GM18907 (cell line): ENCODE data around the gene SLX4IP.

ENCODE experiments used
- ATAC-seq: cut with Tn5 transposase; IDR thresholded peaks from one replicate; pipeline ENCODE4 v1.9.1; 2021; ENCODE audit warnings: mild to moderate bottlenecking, moderate library complexity; ENCODE audit not compliant: unreplicated experiment

SLX4IP gene

GRCh38 chr20:10547276-10548114, 112.4 kb downstream of the SLX4IP start:
- ATAC-seq: no peak

- no peak for ATAC-seq
Measured at GRCh38 chr20:10549511-10549910, 114.4 kb downstream of the SLX4IP start.

DNA sequence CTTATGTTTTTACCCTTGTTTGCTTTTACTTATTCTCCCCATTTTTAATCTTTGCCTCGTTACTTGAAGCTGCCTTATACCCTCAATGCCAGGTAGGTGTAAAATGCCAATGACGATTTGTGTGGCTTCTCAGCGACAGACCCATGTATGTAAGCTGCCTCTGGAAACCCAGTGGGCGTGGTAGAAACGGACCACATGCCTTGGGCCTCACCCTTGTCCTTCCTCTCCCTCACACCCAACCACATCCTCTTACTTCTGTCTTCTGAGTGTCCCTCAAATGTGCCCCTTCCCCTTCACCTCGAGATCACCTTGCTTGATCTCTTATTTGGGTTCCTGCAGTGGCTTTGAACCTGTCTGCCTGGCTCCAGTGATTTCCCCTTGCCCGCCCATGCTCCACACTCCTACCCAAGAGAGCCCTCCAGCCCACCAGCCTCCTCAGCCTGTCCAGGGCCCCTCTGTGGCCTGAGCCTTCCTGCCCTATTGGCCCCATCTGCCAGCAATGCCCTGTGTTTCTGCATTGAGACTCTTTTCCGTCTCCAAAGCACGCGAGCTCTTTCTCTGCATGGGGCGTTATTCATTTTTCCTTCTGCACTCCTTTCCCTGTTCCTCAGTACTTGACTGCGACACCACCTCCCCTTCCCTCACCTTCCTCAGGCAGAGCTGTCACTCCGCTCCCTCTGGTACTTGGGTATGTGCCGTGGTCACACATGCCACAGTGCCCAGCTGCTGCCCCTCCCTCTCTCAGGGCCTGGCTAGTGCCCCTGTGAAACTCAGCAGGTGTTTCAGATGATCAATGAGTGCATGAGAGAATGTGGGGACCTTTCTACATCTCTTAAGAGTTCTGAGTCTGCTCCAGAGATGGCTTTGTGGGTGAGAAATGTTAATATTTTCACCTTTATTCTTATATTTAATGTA, 115.4 kb downstream of the SLX4IP start:
- ATAC-seq: no peak

DNA sequence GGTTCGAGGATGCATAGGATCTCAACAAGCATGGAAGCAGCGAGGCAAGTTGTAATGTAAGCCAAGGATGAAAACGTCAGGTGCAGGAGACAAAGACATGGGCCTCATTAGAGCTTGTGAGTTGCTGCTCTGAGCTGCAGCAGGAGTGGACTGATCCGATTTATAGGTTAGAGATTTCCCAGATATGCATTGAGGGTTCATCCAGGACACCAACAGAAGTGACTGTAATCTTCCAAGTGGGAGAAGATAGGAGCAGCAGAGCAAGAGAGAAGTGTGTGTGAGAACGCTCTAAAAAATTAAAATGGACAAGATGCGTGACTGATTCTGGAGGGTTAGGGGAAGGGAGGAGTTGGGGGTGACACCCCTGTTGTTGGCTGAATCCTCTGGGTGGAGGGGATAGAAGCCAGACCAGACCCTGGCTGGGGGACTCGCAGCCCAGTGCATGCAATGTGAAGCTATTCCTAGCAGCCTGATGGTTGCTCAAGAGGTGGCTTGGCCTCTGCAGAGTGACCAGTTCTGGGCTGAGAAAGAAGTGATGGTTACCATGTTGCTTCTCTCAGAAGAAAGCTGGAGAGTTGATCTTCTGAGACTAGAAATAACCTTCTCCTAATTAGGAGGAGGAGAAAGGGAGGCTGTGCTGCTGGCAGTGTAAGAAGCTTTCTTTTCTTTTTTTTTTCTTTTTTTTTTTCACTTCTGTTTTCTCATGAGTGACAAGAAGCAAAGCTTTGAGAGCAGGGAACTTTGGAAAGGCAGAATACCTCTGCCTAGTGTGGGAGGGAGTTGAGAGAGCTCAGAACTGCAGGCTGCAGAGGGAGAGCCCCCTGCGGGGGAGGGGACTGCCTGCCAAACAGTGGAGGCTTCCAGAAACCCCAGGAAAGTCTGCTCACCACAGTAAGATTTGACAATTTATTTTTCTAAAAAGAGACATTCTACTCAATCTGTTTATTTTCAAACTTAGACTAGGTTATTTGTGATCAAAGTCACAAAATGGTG, 116.9 kb downstream of the SLX4IP start:
- peak; percentile 62 for ATAC-seq

GRCh38 chr20:10553326-10553984, 118.3 kb downstream of the SLX4IP start:
- ATAC-seq: peak; percentile 67

- no peak for ATAC-seq
Measured at GRCh38 chr20:10554285-10554684, 119.2 kb downstream of the SLX4IP start.

DNA sequence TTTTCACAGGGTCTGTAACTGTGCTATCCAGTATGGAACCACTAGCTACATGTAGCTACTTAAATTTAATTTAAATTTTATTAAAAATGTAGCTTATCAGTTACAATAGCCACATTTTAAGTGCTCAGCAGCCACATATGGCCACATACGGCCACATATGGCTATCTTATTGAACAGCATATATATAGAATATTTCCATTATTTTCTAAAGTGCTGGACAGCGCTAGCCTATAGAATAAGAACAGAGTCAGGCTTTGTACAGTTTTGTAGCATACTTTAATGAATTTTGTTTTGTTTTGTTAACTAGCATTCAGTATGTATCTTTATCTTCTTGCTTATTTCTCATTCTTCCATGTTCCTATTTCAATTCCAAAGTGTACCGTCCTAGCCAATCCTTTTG, 120.3 kb downstream of the SLX4IP start:
- ATAC-seq: no peak

DNA sequence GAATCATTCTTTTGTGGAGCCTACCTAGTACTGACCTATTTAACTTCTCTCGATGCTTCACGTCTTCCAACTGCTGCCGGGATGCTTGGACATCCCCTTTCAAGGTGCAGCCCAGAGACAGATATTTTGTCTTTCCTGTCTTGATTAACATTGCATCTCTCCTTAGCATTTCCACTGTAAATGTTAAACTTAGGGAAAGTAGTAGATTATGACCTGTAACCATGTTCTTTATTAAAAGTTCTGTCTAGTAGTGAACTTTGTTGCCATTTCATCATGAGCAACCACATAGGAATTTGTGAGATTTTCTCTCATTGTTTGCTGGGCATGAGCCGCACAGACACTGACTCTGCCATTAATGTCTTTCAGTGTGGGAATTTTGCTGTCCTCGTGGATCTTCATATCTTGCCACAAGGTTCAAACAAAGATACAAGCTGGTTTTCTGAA, 120.8 kb downstream of the SLX4IP start:
- ATAC-seq: no peak

DNA sequence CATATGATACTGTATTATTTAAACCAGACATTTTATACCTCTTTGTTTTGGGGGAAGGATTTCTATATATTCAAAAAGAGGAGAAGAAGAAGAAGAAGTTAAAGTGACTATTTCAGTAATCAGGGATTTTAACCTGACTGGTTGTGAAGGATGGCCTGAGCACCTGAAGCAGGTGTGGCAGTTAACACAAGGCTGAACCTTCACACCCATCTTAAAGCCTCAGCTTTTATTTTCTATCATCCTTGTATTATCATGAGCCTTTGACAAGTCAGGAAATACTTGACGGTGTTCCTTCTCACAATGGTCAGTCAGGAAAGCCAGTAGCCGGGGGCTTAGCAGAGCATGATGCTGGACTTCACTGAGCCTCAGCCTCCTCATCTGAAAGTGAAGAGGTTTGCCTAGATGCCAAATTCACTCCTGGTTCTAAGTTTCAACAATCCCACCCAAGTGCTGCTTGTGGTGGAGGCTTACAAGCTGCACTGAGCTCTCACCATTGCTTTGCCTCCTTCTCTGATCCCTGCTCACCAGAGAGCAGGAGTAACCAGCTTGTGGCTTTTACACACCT, 121.5 kb downstream of the SLX4IP start:
- no peak for ATAC-seq

DNA sequence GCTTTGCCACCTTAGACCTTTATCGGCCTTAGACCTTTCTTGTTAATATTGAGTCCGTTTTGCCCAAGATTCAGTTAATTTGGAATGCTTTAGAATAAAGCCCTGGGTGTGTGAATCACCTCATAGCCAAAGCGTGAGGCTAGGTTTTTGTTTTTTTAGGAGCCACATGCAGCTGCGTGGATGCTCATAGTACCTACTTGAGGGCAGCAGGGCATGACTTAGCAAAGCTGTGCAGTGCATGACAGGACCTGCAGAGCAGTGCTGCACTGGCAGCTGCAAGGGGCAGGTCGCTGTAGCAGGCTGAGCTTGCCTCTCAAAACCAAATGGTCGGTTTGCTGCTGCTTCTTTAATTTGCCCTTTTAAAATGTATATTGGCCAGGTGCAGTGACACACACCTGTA, 122.6 kb downstream of the SLX4IP start:
- ATAC-seq: no peak

DNA sequence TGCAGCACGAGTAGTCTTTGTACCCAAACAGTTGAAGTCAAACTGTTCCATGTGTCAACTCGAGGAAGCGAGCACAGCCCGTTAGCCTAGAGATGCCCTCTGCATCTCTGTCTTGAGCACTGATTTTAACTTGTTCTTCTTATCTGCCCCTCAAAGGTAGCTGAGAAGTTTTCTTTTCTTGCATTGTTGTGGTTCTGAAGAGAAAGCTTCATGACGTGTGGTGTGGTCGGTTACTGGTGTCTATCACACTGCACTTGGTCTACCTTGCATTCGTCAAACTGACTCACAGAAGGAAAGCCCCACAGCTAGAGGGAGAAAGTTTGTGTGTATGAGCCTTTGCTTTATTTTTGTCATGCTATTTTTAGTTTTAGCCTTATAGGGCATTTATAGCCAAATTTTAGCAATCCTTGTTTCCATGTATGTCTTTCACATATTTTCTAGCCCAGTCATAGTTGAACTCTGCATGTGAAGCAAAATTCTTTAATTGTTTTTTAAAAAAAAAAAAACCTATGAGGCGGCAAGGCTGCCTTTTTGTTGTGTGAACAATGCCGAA, 123.6 kb downstream of the SLX4IP start:
- peak; percentile 90 for ATAC-seq

- ATAC-seq: no peak
Measured at GRCh38 chr20:10559266-10559665, 124.2 kb downstream of the SLX4IP start.

- ATAC-seq: no peak
Measured at GRCh38 chr20:10560686-10561085, 125.6 kb downstream of the SLX4IP start.

GRCh38 chr20:10561302-10561701, 126.2 kb downstream of the SLX4IP start:
- no peak for ATAC-seq

DNA sequence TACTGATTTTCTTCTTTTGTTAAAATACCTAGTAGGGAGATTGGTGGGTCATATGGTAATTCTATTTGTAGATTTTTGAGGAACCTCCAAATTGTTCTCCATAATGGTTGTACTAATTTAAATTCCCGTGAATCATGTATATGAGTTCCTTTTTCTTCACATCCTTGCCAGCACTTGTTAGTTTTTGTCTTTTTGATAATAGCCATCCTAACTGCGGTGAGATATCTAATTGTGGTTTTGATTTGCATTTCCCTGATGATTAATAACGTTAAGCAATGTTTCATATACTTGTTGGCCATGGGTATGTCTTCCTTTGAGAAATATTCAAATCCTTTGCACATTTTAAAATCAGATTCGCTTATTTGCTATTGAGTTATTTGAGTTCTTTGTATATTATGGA, 127.8 kb downstream of the SLX4IP start:
- no peak for ATAC-seq

GRCh38 chr20:10563935-10564492, 128.9 kb downstream of the SLX4IP start:
- no peak for ATAC-seq

DNA sequence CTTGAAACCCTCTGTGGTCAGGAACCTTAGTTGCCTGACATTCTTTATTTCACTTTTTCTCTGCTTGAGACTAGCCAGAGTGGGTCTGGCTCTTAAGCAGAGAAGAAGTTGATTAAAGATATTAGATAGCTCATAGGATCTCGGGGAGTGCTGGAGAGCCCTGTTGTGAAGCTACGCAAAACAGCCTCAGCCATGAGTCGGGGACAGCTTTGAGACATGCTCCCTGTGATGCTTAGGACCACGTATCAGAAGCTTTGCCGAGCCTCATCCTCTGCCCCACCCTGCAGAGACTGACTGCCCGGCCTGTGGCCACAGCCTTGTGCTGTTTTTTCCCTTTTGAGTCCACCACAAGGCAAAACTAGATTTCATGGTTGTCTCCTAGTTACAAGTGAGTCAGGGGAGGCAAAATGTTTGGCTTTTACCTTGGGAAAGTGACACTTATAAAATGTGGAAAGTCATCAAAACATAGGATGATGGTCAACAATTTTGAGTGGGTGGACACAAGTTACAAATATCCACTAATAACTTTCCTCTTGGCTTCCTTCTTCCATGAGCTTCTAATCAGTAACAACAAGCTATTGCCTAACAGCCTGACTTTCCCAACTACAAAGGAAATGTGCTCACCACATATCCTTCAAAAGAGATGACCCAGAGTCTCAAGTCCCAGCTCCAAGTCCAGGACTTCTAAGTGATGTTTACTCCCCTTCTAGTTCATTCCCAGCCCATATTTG, 130.3 kb downstream of the SLX4IP start:
- ATAC-seq: no peak
